OCI-LY3 (cell line): Measurements from ENCODE around the gene FAM184B.

Source experiments
- EZH2phosphoT487 ChIP-seq: fragments of 200-600 bp; shearing (Covaris generic); IDR thresholded peaks from 2 replicates; pipeline ENCODE4 v1.6.1; 2018; ENCODE audit warnings: antibody characterized with exemption, mixed run types, low read depth
- TF ChIP-seq, protein P1 (sequence below): fragments of 200-600, 300-600 bp; sonication (generic); IDR thresholded peaks from 2 replicates; pipeline ENCODE4 v1.5.1; 2014; ENCODE audit warnings: antibody characterized with exemption, low read length, low read depth

- TF ChIP-seq, protein P1, sequence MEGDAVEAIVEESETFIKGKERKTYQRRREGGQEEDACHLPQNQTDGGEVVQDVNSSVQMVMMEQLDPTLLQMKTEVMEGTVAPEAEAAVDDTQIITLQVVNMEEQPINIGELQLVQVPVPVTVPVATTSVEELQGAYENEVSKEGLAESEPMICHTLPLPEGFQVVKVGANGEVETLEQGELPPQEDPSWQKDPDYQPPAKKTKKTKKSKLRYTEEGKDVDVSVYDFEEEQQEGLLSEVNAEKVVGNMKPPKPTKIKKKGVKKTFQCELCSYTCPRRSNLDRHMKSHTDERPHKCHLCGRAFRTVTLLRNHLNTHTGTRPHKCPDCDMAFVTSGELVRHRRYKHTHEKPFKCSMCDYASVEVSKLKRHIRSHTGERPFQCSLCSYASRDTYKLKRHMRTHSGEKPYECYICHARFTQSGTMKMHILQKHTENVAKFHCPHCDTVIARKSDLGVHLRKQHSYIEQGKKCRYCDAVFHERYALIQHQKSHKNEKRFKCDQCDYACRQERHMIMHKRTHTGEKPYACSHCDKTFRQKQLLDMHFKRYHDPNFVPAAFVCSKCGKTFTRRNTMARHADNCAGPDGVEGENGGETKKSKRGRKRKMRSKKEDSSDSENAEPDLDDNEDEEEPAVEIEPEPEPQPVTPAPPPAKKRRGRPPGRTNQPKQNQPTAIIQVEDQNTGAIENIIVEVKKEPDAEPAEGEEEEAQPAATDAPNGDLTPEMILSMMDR, result no peak
- no peak for TF ChIP-seq EZH2phosphoT487
Measured at GRCh38 chr4:17642398-17642783, 139.0 kb downstream of the FAM184B start.
